ENCODE data around the gene PHC2.

DNA sequence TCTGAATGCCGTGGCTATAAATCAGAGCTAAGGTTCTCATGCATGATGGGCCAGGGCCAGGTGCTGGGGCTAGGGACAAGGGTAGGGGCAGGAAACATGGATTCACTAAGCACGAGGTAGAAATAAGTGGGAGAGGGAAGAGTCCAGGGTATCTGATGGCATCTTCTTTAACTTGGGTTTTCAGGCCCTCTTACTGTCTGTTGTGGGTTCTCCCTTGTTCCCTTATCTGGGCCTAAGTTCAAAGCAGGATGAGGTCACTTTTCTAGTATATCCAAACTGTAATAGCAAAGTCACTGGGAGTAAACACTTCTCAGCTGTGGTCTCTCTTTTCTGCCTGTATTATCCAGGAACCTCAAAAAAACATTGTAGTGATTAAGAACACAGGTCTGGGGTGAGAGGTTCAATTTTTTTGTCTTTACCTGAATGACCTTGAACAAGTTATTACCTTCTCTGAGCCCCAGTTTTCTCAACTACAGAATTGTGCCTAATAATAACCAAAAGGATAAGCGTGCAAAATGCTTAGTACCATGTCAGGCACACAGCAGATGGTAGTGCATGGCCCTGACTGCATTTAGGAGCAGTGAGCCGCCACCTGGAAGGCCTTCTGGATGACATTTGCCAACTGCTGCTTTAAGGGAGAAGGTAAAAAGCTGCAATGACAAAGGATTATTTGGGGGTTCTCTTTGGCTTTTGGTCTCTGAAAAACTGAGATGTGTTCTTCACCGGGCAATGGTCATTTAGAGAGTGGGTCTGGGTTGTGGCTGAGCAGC, 56.4 kb downstream of the PHC2 start:
- TF ChIP-seq, protein P1, sequence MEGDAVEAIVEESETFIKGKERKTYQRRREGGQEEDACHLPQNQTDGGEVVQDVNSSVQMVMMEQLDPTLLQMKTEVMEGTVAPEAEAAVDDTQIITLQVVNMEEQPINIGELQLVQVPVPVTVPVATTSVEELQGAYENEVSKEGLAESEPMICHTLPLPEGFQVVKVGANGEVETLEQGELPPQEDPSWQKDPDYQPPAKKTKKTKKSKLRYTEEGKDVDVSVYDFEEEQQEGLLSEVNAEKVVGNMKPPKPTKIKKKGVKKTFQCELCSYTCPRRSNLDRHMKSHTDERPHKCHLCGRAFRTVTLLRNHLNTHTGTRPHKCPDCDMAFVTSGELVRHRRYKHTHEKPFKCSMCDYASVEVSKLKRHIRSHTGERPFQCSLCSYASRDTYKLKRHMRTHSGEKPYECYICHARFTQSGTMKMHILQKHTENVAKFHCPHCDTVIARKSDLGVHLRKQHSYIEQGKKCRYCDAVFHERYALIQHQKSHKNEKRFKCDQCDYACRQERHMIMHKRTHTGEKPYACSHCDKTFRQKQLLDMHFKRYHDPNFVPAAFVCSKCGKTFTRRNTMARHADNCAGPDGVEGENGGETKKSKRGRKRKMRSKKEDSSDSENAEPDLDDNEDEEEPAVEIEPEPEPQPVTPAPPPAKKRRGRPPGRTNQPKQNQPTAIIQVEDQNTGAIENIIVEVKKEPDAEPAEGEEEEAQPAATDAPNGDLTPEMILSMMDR (IDR thresholded peaks at IDR 0.05): no peak
- TF ChIP-seq EZH2 (IDR thresholded peaks at IDR 0.05): no peak
